GM19372 (cell line): ENCODE data around the gene SLC66A2.

ENCODE experiments used
- ATAC-seq: cut with Tn5 transposase; IDR thresholded peaks from one replicate; pipeline ENCODE4 v1.9.1; 2021; ENCODE audit warnings: mild to moderate bottlenecking, low read depth, moderate library complexity; ENCODE audit not compliant: unreplicated experiment

SLC66A2 gene

DNA sequence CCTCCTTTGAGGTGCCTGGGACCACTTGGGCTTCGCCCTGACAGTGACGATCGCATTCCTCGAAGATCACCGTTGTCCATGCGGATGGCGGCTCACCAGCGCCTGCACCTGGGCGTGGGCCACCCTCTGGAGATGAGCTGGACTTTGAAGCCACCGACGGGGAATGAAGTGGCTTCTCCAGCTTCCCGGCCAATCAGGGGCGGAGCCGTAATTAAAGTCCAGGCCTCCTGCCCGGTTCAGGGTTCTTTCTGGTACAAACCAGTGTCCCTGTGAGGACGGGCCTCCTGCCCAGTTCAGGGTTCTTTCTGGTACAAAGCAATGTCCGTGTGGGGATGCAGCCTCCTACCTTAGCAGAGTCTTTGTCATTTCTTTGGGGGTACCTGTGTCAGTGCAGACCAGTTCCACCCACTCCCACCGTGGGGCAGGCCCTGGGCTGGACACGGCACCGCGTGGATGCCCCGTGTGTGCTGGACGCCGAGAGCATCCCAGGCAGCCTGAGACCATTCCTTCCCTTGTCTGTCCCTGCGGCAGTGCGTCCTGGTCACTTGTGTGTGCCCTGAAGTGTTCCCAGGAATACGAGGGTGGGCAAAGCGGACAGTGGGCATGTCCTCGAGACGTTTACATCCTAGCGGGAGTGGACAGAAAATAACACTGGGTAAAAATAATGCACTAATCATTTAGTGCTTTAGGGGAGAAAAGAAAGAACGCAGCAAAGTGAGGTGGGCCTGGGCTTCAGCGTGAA is 98.7 kb downstream of the SLC66A2 start:
- ATAC-seq: no peak
